ENCODE measurements around the gene RUNDC1.

DNA sequence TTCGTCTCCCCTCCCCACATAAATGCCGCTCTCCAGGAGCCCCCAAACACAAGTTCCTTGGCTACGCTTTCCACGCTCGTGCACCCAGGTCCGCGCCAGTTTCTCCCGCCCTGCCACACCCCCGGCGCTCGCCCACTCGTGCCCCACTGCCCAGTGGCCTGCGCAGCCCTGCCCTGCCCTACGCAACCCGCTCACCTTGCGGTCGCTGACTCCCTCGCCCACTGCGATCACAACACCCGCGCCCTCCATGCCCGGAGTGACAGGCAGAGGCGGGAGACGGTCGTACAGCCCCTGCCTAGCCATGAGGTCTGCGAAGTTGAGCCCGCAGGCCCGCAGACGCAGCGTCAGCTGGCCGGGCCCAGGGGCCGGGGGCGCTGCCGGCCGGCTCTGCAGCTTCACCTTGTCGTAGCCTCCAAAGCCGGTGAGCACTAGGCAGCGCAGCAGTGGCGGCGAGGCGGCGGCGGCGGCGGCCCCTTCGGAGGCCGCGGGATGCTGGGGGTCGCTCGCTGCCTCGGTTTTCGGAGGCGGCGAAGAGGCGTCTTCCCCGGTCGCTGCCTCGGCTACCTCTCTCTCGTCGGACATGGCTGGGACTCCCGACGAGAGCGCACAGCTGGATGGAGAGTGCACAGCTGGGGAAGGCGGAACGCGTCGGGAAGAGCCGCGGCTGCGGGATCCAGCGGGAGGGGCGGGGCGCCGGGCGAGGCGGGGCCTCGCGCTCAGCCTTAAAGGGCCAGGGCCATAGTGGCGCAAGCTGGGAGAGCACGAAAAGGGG, 41.6 kb downstream of the RUNDC1 start, which contains the start of gene VAT1:
- TF ChIP-seq, protein P1, sequence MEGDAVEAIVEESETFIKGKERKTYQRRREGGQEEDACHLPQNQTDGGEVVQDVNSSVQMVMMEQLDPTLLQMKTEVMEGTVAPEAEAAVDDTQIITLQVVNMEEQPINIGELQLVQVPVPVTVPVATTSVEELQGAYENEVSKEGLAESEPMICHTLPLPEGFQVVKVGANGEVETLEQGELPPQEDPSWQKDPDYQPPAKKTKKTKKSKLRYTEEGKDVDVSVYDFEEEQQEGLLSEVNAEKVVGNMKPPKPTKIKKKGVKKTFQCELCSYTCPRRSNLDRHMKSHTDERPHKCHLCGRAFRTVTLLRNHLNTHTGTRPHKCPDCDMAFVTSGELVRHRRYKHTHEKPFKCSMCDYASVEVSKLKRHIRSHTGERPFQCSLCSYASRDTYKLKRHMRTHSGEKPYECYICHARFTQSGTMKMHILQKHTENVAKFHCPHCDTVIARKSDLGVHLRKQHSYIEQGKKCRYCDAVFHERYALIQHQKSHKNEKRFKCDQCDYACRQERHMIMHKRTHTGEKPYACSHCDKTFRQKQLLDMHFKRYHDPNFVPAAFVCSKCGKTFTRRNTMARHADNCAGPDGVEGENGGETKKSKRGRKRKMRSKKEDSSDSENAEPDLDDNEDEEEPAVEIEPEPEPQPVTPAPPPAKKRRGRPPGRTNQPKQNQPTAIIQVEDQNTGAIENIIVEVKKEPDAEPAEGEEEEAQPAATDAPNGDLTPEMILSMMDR (IDR thresholded peaks at IDR 0.05) = no peak
- TF ChIP-seq POLR2A (IDR thresholded peaks at IDR 0.05) (peak in 1 of 2 donors; percentile 45), EP300 (IDR thresholded peaks at IDR 0.05) (no peak)
